ENCODE data around the gene MOV10.

MOV10 gene

DNA sequence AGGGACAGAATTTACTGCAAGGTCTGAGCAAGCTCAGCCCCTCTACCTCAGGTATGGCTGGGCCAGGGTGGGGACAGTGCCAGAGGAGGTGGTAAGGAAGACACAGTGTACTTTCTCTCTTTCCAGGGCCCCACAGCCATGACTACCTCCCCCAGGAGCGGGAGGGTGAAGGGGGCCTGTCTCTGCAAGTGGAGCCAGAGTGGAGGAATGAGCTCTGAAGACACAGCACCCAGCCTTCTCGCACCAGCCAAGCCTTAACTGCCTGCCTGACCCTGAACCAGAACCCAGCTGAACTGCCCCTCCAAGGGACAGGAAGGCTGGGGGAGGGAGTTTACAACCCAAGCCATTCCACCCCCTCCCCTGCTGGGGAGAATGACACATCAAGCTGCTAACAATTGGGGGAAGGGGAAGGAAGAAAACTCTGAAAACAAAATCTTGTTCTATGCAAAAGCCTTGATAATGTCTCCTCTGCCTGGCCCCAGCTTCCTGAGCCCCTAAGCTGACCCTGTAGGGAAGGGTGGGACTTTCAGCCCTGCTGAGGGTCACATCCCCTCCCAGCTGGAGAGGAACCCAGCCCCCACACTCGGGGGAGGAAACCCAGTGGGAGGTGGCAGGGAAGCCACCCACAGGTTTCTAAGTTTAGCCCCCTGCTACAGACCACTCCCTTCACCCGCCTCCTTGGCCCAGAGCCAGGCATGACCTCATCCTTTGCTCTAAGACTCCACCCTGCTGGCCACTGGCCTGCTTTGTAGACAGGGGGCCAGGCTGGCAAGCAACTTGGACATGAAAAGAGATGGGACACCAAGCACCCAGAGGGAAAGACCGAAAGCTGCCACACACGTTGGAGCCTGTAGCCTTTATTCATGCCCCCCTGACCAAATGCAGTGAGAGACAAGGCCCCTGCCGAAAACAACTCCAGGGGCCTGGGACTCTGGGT is 26.1 kb downstream of the MOV10 start:
- peak; percentile 74 for DNase-seq

DNA sequence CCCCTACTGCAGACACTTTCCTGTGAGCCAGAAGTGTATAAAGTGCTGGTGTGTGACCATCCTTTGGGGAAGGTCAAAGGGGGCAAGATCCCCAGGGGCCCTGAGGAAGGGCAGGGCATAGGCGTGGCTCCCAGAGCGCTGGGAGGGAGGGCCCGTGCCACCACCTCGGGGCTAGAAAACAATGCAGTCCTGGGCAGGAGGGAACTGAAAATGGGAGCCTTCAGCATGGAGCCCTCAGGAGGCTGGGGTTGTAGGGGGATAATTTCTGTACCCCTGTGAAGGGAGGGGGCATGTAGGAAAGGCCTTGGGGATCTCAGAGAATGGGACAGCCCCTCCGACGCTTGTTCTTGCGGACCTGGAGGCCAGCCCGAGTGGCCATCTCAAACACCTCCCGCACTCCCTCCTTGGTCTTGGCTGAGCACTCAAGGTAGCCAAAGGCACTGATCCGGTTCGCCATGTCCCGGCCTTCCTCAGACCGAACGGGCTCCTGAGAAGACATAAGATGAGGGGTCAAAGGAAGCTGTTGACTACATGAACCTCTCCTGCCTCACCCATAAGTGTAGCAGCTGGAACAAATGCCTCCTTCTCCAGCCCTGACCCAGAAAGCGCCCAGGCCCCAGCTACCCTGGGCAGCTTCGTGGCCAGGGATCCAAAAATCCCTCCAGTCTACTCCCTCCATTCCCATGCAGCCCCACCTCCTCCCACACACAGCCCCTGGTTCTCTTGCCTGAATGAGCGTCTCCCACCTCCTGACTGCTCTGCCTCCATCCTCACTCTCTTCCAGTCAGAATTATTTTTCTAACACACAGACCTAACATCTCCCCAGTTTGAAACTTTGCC is 27.0 kb downstream of the MOV10 start:
- no peak for DNase-seq

DNA sequence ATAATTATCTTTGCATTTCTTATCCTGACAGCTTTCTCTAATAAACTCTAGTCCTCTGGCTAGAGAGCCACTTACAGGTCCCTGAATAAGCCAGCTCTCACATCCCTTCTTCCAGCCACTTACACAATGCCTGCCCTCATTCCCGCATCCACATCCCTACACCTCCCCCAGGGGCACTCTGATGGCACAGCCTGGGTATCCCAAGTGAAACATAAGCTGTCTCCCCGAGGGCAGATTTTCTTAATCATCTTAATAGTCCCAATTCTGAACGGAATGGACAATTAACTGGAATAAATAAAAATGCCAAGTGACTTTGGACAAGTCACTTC is 27.6 kb downstream of the MOV10 start:
- DNase-seq, result no peak

DNA sequence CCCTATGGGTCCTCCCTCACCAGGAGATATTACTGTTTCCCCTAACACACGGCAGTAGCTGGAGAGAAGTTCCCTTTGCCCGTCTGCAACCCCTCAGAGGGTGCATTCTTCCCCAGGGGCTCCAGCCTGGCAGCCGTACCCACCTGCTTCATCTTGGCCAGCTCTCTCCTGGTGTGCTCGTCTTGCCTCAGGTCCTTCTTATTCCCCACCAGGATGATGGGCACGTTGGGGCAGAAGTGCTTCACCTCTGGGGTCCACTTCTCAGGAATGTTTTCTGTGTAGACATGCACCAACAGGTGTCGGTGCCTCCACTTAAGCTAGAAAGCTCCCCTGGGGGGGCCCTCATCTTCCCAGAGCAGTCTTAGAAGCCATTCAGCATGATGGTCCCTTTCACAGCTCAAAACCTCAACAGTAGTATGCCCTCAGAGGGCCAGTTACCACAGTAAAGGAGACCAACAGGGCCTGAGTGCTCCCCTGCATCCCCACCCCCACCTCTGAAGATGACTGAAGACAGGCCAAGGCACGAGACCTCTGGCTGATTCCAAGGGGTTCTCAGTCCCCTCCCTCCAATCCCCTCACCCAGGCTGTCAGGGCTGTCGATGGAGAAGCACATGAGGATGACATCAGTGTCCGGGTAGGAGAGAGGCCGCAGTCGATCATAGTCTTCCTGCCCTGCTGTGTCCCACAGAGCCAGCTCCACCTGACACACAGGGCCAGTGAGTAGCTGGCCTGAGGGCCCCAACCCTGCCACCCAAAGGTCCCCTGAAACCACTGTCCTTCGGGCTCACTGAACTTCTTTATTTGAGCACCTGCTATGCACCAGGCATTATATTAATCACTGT is 28.2 kb downstream of the MOV10 start:
- no peak for DNase-seq

DNA sequence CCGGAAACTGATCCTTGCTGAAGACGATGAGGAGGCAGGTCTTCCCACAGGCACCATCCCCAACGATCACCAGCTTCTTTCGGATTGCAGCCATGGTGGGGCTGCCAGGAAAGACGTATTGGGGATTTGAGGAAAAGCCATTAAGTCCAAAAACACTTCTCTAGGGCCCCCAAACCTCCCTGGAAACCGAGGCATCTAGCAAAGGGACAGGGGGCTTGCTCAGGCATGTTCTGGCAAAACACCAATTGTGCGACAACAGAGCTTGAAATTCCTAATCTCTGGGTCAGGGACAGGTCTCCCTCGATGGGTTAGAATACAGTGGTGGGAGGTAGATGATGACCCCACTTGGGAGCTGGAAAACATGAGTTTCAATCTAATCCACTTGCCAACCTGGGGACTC is 29.2 kb downstream of the MOV10 start:
- DNase-seq, result no peak

DNA sequence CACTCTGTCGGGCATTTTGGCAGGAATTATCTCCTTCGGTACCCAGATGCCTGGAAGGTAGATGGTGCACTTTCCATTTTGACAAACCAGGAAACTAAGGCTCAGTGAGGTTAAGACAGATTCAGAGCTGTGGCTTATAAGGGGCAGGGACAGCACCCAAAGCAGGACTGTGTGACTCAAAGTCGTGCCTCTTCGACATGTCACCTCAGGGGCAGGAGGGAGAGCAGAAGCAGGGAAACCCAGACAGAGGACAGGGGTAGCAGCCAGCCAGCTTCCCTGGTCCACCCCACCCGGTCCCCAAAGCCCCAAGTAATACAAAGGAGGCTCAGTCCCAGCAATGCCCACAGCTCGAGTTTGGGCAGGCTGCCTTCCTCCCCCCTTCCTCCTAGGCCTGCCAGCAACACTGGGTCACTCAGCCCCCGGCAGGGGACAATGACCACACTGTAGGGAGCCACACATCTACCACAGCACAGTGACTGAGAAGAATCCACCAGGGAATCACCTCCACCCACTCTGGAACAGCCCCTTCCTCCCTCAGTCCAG is 30.0 kb downstream of the MOV10 start:
- DNase-seq, result peak; percentile 45

DNA sequence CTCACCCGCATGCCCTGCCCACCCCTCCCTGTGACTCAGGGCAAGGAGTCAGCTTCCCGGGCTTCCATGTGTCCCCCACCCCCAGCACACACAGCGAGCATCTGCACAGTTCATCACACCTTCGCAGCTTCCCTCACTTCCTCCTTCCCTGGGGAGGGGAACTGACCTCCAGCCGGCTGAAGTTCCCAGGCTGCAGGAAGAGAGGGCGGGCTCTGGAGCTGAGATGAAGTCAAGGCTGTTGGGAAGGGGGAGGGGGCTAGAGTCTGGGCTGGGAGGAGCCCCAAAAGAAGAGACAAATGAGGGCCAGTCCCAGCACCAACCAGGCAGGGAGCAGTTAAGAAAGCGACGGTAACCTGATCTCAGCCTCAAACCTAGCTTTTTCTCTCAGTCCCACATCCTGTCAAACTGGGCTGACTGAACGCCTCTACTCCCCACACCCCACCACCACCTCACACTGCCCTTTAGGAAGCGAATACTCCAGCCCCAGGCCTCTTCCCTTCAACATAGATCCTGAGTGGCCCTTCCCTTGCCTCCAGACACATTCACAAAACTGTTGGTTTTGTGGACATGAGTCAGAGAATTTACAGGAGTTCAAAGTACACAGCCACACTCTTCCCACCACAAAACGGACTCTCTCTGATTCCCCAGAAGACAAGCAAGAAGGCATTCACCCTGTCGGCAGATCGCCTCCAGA is 30.6 kb downstream of the MOV10 start:
- DNase-seq, result peak; percentile 70

DNA sequence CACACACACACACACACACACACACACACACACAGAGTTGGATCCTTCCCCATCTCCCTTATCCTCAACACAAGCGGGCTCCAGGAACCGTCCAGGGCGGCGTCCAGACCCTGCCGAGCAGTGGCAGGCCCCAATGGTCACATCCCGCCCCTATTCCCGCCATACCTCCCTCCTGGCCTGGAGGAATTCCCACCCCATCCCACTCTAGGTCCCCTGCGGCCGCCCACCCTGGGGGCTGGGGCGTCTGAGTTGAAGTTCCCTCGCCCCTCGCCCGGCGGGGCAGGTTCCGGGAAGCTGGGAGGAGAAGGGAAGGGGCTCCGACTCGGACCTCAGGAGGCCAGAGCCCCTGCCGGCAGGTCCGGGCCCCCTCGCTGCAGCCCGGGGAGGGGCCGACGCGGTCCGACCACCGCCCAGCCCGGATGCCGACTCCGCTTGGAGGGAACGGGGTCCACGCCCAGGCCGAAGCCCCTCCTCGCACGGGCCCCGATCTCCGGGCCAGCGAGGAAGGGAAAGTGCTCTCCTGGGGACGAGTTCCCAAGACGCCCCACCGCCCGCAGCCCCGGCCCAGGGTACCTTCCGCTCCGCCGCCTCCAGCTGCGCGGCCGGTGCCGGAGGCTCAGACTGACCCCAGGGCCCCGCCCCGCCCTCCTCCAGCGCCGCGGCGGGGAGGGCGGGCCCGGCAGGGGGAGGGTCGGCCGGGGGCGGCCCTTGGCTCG is 32.2 kb downstream of the MOV10 start, which contains the start of gene RHOC:
Gene RHOC, minus strand, starts transcription at position 623 of the 716 bp plus-strand sequence. CDS start 3,328 bp downstream, outside the sequence.
- DNase-seq, result peak; percentile 59

DNA sequence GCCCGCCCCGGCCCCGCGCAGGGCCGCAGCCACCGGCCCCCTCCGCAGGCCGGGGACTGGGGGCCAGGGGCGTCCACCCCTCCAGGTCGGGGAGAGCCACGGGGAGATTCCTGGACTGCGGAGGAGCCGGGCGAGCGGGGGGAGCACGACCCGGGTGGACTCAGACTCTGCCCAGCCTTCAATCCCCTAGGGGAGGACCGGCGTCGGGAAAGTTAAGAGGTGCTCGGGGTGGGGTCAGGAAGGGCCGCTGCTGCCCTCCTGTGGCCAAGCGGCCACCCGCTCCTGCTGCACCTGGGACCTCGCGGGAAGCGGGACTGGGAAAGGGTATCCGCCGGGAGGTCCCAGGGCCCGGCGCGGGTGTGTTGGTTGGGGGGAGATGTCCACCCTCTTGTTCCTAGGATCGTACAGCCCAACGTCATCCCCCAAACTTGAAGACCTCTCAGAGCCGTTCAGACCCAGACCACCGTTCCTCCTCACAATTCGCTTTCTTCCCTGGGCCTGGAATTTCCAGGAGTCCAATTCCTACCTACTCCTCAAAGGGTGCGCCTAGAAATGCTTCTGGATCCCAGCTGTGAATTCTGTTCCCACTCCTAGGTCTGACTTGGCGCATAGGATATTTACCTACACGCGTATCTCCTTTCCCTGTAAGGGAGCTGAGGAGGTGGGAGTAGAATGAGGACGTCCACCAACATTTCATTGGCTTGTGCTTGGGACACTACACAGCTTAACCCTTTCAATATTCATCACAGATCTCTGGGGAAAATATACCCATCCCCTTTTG is 33.0 kb downstream of the MOV10 start:
- DNase-seq, result peak; percentile 81

DNA sequence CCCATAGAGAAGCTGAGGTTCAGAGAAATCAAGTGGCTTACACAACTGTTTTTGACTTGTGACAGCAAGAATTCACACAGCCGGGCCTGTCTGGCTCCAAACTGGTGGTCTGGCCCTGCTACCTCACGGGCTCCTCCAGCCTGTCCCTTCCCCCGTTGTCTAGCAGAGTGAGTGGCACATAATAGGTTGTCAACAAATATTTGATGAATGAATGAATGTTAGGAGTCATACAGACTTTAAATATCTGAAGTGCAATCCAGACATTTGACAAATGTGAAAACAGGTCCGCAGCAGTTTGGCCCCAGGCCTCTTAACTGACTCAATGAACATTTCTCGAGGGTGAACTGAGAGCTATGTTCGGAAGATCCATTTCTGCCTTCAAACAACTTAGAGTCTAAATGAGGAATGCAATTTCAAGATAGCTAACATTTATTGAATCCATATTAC is 33.6 kb downstream of the MOV10 start:
- DNase-seq, result no peak

DNA sequence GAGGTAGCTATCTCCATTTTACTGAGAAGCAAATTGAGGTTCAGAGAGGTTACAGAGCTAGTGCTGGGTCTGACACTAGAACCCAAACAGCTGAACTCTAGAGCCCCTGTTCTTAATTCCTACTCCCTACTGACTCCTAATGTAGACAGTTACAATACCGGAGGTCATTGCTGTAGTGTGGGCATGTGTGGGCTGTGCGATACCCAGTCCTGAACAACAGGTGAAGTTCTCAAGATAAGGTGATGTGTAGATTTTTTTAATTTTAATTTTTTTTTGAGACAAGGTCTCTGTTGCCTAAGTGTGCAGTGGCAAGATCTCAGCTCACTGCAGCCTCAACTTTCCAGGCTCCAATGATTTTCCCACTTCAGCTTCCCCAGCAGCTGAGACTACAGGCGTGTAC is 34.0 kb downstream of the MOV10 start:
- DNase-seq, result no peak

DNA sequence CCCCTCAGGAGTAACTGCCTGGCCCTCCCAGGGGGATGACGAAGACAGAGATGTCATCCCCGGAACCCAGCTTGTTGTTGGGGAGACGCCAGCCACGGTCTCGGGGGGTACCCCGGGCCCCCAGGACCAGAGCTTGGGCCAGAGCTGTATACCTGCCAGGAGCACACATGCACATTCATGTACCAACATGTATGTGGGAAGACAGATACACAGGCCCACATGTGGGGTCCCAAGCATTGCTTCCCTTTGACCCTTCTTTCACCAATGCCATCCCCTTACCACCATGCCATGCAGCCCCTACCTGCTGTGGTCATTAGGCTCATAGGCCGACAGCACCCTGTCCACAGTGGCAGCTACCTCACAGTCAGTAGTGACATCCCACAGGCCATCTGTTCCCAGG is 35.7 kb downstream of the MOV10 start:
- DNase-seq, result no peak

DNA sequence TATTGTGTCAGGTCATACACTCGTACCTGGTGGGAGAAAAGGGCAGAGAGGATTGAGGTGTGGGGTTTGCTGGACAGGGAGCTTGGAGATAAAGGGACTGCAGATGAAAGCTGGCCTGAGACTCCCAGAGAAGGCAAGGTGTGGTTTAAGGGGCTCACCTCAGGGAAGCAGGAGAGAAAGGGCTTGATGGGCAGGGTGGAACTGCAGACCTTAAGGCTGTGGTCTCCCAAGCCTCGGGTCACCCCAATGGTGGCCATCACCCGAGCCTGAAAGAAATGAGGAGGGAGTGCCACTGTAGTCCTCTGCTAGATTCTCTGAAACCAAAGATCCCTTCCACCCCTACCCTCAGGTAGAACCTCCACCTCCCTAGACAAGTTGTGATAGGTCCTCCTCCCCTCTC is 36.1 kb downstream of the MOV10 start:
- no peak for DNase-seq

DNA sequence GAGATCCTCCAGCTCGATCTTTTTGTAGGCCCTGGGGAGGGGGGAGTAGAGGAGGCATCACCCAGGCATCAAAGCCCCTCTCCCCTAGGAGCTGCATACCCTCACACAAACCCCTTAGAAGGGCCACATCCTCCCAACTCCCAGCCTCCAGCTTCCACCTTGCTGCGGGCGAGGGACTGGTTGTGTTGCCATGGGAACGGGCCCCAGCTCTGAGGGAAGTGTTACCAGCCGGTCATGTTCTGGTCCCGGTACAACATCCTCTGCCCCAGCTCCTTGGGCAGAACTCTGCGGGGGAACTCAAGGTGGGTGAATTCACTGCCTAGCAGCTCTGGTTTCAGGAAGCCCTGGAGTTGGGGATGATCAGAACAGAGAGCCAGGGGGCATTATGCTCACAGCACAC is 36.6 kb downstream of the MOV10 start:
- no peak for DNase-seq

DNA sequence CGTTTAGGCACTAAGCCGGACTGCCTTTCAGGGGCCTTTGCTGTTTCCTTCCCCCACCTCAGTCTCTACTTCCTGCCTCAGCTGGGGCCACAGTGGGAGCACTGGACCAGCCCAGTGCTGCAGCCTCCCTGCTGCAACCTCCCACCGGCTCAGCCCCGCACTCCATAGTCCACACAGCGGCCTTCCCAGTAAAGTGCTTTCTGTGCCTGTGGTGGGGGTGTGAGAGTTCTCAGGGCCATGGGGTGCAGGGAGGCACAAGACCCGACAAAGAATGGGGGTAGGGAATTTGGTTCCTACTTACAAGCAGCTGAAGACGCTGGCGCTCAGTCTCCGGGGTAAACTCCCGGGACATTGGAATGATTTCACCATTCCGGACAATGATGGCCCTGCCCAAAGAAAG is 37.2 kb downstream of the MOV10 start:
- DNase-seq, result no peak

DNA sequence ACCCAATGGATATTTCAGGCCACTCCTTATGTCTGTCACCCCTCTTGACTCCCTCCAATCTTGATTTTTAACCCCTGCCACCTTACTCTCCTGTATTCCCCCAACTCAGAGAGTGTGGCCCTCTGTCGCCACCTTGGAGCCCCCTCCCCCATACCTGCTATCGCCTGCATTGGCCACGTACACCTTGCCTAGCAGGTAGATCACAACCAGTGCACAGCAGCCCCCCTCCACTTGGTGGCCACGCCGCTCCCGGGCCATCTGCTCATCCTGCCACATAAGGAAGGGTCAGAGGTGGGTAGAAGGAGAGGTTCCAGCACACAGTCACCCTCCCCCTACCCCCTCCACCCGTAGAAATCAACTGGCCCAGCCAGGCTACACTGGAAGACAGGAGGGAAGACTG is 37.7 kb downstream of the MOV10 start:
- no peak for DNase-seq

DNA sequence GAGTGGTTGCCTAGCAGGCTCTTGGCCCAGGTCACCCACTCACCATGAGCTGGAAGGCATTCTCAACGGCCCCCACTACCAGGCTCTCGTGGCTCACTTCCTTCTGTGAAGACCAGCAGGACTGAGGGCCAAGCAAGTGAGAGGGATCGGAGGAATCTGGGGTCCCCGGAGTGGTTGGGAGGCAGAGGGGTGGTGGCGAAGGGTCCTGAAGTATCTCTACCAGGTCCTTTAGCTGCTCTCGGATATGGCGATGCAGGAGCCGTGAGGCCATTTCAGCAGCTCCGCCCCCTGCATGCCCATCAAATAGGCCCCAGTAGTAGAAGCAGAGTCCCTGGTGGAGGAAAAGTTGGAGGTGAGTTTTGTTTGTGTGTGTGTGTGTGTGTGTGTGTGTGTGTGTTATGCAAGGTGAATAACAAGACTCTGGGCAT is 38.3 kb downstream of the MOV10 start:
- no peak for DNase-seq

DNA sequence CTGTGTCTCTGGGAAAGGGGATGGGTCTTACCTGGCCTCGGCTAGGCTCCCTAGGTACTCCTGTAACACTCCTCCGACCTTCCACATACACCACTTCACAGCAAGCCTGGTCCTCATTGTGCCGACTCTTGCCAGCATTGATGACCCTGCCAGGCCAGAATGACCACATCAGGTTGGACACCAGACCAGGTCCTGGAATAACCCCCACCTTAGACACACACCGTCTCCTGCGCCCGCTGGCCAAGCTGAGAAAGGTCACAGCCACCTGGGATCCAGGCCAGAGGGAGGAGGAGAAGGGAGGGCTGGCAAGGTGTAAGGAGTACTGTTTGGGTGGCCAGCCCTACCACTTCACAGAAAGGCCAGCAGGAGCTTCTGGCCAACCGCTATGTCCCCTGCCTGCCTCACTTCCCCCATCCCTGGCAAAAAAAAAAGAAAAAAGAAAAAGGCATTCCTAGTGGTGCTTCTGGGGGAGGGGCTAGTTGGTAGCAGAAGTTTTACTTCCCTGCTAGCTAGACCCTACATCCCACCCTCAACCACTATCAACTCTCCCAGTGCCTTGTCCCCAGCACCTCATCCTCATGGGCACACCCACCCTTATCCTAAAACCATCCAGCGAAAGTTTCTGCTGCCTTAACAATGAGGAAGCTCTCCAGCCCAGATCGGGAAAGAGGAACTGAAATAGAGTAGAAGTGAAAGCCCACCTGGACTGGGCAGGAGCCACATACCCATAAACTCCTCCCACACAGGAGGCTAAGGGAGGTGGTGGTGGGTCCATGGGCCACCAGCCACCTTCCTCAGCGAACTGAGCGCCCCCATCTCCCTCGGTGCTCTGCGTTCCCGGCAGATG is 39.2 kb downstream of the MOV10 start:
- no peak for DNase-seq

Measured in stimulated activated CD4-positive, alpha-beta T cell treated with anti-CD3 and anti-CD28 coated beads, Interleukin-15, amount 100 ng/mL, for 24 hours (primary cell).